Left ventricle myocardium inferior (tissue), 1 donor: Measurements from ENCODE around the gene ARHGEF9. TPM values are rescaled to one million over a fixed set of nuclear protein-coding genes. Genes with fewer than 3 reads are reported as not detected.
A peak's percentile ranks its signal among the peaks of the same experiment; 100 is the strongest.

ENCODE experiments used
- DNase-seq: peaks from one replicate; pipeline ENCODE4 v3.0.0-alpha.2; 2020
- H3K27ac ChIP-seq: fragments of 200-600 bp; replicated peaks from 2 replicates; pipeline ENCODE4 v1.8.0; 2021
- H3K27me3 ChIP-seq: fragments of 200-600 bp; 2 replicates; pipeline ENCODE4 v1.8.0; 2021; ENCODE audit warnings: low read depth
- H3K36me3 ChIP-seq: fragments of 200-600 bp; 2 replicates; pipeline ENCODE4 v1.8.0; 2021
- H3K4me1 ChIP-seq: fragments of 200-600 bp; 2 replicates; pipeline ENCODE4 v1.8.0; 2021
- H3K4me3 ChIP-seq: fragments of 200-600 bp; 2 replicates; pipeline ENCODE4 v1.8.0; 2021; ENCODE audit warnings: mild to moderate bottlenecking, moderate library complexity
- H3K9me3 ChIP-seq: fragments of 200-600 bp; replicated peaks from 2 replicates; pipeline ENCODE4 v1.8.0; 2021
- intact Hi-C: fragments of 100-400 bp; cut with micrococcal nuclease; formaldehyde crosslinking; loops from one replicate; pipeline ENCODE4 v1.11.0; 2022
- total RNA-seq: library from RNA; stranded (reverse); fragmentation: NEBNext Ultra II Directional; extraction: Animal tissue kit (Norgen Biotek cat#: 25700); gene quantifications from one replicate; pipeline ENCODE4 v1.2.1, GENCODE V29; 2021
- TF ChIP-seq, protein P1 (sequence below): fragments of 200-600 bp; IDR thresholded peaks from 2 replicates; pipeline ENCODE4 v1.8.0; 2021; ENCODE audit warnings: antibody characterized with exemption, mild to moderate bottlenecking, borderline replicate concordance
- donor health status: DM: no; HTN: yes; CAD: no; lungs with severe emphysema.

ARHGEF9 gene
- total RNA-seq, 1 donor from 2014 or later = 48.1 TPM

DNA sequence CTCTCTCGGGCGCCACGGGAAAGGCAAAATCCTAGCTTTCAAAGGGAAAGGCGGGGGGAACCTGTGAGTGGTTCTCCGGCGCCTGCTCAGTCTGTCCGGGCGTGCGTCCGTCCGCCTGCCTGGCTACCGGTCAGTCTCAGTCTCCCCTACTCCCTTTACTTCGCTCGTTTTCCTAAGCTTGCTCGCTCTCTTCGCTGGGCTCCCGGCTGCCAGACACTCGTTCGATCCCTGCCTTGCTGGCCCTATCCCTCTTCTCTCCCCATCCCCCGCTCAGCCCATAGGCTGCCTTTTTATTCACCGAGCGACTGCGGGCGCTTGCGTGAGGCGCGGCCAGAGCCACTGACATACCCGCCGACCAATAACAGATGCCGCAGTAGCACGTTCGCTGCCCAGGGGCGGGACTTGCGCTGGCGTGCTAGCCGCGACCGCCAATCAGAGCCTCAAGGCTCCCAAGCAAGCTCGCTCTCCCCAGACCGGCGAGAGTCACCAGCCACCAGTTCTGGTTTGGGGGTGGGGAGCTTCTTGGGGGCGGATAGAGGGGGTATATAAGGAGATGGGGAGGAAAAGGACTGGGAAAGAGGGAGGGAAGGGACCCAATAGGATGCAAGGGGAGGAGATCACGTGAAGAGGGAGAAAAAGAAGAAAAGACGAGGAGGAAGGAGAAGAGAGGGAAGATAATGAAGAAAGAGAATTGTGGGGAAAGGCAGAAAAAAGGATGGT is 30.0 kb downstream of the ARHGEF9 start:
- Histone ChIP-seq H3K4me3 (peak overlapping the region; percentile 75), H3K4me1 (peaks cover 41% of the 10 kb centered on the region), H3K36me3 (no peaks in the 10 kb centered on the region), H3K9me3 (no peaks in the 10 kb centered on the region), H3K27me3 (no peaks in the 10 kb centered on the region), H3K27ac (peak overlapping the region; percentile 92)
- TF ChIP-seq, protein P1, sequence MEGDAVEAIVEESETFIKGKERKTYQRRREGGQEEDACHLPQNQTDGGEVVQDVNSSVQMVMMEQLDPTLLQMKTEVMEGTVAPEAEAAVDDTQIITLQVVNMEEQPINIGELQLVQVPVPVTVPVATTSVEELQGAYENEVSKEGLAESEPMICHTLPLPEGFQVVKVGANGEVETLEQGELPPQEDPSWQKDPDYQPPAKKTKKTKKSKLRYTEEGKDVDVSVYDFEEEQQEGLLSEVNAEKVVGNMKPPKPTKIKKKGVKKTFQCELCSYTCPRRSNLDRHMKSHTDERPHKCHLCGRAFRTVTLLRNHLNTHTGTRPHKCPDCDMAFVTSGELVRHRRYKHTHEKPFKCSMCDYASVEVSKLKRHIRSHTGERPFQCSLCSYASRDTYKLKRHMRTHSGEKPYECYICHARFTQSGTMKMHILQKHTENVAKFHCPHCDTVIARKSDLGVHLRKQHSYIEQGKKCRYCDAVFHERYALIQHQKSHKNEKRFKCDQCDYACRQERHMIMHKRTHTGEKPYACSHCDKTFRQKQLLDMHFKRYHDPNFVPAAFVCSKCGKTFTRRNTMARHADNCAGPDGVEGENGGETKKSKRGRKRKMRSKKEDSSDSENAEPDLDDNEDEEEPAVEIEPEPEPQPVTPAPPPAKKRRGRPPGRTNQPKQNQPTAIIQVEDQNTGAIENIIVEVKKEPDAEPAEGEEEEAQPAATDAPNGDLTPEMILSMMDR = no peak
- peak; percentile 90 for DNase-seq
- intact Hi-C loops = no loop called here

DNA sequence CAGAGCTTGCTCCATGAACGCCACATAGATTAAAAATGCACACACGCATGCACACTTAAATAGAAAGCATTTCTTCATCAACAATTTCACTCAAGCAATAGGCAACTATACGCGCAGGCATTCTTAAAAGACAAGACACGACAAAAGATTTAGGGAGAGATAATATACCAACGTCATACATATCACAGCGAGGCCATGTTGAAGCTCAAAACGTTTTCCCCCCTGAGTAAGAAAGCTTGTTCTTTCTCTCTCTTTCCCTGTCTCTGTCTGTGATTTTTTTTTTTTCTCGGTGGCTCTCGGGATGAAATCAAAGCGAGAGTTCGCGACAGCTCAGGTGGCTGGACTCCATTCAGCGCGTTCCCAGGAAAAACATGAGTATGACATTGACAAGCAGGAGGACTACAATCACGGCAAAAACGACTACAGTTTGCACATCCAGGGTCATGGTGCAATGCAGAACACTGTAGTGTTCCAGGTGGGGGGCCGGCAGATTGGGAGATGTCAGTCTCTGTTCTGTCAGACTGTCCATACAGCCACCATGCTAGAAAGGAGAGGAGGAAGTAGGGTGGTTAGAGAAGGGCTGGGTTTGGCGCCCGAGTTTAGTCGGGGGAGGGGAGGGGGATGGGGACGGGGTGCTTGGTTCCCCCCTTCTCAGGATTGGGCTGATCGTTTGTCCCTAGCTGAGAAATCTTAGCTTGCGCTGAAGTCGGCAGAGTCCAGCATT is 30.7 kb downstream of the ARHGEF9 start:
- peak overlapping the region; percentile 92 for H3K27ac ChIP-seq
- intact Hi-C loops = no loop called here
- no peak for DNase-seq
- no peaks in the 10 kb centered on the region for H3K9me3 ChIP-seq
- peaks cover 44% of the 10 kb centered on the region for H3K4me1 ChIP-seq
- H3K36me3 ChIP-seq = no peaks in the 10 kb centered on the region
- peak overlapping the region; percentile 75 for H3K4me3 ChIP-seq
- TF ChIP-seq, protein P1 = no peak
- H3K27me3 ChIP-seq = no peaks in the 10 kb centered on the region

DNA sequence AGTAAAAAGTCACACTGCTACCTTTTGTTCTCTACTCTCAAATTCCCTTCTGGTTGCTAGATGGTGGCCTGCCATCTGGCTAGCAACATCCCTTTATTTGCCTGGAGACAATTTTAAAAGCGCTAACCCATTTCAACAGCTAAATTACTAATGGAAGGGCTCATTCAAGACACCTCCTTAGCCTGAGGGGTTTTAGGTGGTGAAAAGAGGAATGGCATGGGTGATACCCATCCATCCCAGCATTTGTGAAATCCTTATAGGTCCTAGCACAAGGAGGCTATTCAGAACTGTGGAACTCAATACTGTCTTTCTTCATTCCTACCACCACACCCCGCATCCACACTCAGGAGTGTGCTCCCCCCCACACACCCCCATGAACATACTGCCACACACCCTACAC is 33.5 kb downstream of the ARHGEF9 start:
- peaks cover 71% of the 10 kb centered on the region for H3K4me1 ChIP-seq
- intact Hi-C loops = no loop called here
- no peak overlapping the region for H3K27ac ChIP-seq
- H3K9me3 ChIP-seq = no peaks in the 10 kb centered on the region
- no peaks in the 10 kb centered on the region for H3K27me3 ChIP-seq
- no peak for DNase-seq
- H3K4me3 ChIP-seq = no peak overlapping the region
- TF ChIP-seq, protein P1 = no peak
- no peaks in the 10 kb centered on the region for H3K36me3 ChIP-seq

DNA sequence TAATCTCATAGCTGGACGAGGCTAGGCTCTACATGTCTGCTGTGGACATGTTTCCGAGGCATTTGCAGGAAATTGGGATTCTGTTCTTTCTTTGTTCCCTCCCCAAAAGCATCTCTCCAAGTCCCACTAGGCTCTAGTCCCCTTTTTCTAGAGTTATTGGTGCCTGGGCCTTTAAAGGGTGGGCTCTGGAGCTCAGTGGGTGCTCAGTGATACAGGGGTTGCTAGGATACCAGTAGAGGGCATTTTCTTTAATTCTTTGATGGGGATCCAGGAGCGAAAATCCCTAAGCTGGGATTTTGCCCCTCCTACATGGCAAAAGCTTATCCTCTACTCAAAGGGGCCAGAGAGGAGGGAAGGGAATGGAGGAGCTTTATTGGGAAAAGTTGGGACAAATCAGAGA is 34.2 kb downstream of the ARHGEF9 start:
- peaks cover 78% of the 10 kb centered on the region for H3K4me1 ChIP-seq
- H3K27ac ChIP-seq = no peak overlapping the region
- TF ChIP-seq, protein P1 = no peak
- H3K9me3 ChIP-seq = no peaks in the 10 kb centered on the region
- no peaks in the 10 kb centered on the region for H3K36me3 ChIP-seq
- intact Hi-C loops = no loop called here
- no peak for DNase-seq
- no peak overlapping the region for H3K4me3 ChIP-seq
- H3K27me3 ChIP-seq = no peaks in the 10 kb centered on the region

DNA sequence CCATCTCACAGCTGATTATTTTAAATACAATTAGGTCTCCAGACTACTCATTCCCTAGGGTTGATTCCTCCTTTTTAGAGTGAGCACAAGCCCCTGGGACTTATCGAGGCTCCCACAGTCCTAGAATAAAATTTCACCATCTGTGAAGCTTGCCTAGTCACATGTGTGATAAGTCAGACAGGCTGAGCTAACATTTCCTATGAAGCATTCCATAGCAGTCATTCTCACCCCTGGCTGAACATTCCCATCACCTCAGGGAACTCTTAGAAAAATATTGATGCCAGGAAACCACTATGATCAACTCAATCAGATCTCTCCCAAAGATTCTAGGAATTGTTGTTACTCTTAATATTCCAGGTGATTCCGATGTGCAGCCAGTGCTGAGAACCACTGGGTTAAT is 37.7 kb downstream of the ARHGEF9 start:
- Histone ChIP-seq H3K27ac (peak overlapping the region; percentile 69), H3K9me3 (no peaks in the 10 kb centered on the region), H3K36me3 (no peaks in the 10 kb centered on the region), H3K27me3 (no peaks in the 10 kb centered on the region), H3K4me1 (peaks cover 82% of the 10 kb centered on the region), H3K4me3 (no peak overlapping the region)
- no peak for DNase-seq
- TF ChIP-seq, protein P1 = no peak
- intact Hi-C loops = no loop called here
